Activated CD8-positive, alpha-beta T cell treated with anti-CD3 and anti-CD28 coated beads for 36 hours (primary cell): Measurements from ENCODE around the gene TBC1D32. TPM values are rescaled to one million over a fixed set of nuclear protein-coding genes. Genes with fewer than 3 reads are reported as not detected.
"Not testable (repeated sequence)": the region's sequence is repeated elsewhere in the genome, so short reads cannot be mapped to it uniquely, and the experiment has no call there.

Experiments
- ATAC-seq: fragments of 200-7000 bp; cut with Tn5 transposase; one replicate; pipeline ENCODE4 v1.10.0; 2021; ENCODE audit warnings: mild to moderate bottlenecking, moderate library complexity
- CTCF ChIA-PET: fragments of 350-600 bp; sonication (Branson Sonifier 250); formaldehyde crosslinking; loops from one replicate; lab custom pipeline; 2021; ENCODE audit warnings: antibody characterized with exemption; lab: Charles Lee
- POLR2A ChIA-PET: fragments of 350-600 bp; sonication (Branson Sonifier 250); formaldehyde crosslinking; loops from one replicate; lab custom pipeline; 2021; ENCODE audit warnings: antibody characterized with exemption; lab: Charles Lee
- DNase-seq: peaks from one replicate; pipeline ENCODE4 v3.0.0-alpha.2; 2020
- H3K27ac Mint-ChIP-seq: one replicate; pipeline ENCODE4 v1.8.0; 2021; ENCODE audit warnings: mild to moderate bottlenecking, mixed read lengths
- H3K27me3 Mint-ChIP-seq: one replicate; pipeline ENCODE4 v1.8.0; 2021; ENCODE audit warnings: mixed read lengths
- H3K36me3 Mint-ChIP-seq: one replicate; pipeline ENCODE4 v1.8.0; 2021; ENCODE audit warnings: low read depth, mixed read lengths
- H3K4me1 Mint-ChIP-seq: one replicate; pipeline ENCODE4 v1.8.0; 2021; ENCODE audit warnings: low read depth, mixed read lengths
- H3K4me3 Mint-ChIP-seq: one replicate; pipeline ENCODE4 v1.8.0; 2021; ENCODE audit warnings: mild to moderate bottlenecking, moderate library complexity, mixed read lengths
- H3K9me3 Mint-ChIP-seq: one replicate; pipeline ENCODE4 v1.8.0; 2021; ENCODE audit warnings: mixed read lengths
- CTCF ChIP-seq: fragments of 200-600 bp; IDR thresholded peaks from one replicate; pipeline ENCODE4 v1.8.0; 2022; ENCODE audit warnings: antibody characterized with exemption, mild to moderate bottlenecking
- intact Hi-C: fragments of 100-400 bp; cut with micrococcal nuclease; formaldehyde crosslinking; loops from one replicate; pipeline ENCODE4 v1.10.0; 2022
- total RNA-seq, 2 experiments: library from RNA; stranded (reverse); gene quantifications; one replicate each; pipeline ENCODE4 v1.2.3, GENCODE V29; 2021

TBC1D32 gene
- total RNA-seq, 2 experiments from 2014 or later = 8.1 to 10.4 TPM

GRCh38 chr6:121205569-121205968, 128.7 kb downstream of the TBC1D32 start:
- no peak for ATAC-seq
- no peak for TF ChIP-seq CTCF
- POLR2A ChIA-PET = no interaction called here
- H3K9me3 Mint-ChIP-seq = no peaks in the 10 kb centered on the region
- no peaks in the 10 kb centered on the region for H3K27me3 Mint-ChIP-seq
- intact Hi-C loops = no loop called here
- DNase-seq = no peak
- H3K4me1 Mint-ChIP-seq = no peaks in the 10 kb centered on the region
- H3K36me3 Mint-ChIP-seq = peaks cover 20% of the 10 kb centered on the region
- no peak overlapping the region for H3K4me3 Mint-ChIP-seq
- CTCF ChIA-PET = no interaction called here
- H3K27ac Mint-ChIP-seq = no peak overlapping the region

- Mint-ChIP-seq H3K36me3 (peaks cover 5% of the 10 kb centered on the region), H3K27me3 (no peaks in the 10 kb centered on the region), H3K27ac (no peak overlapping the region), H3K4me1 (no peaks in the 10 kb centered on the region), H3K9me3 (no peaks in the 10 kb centered on the region), H3K4me3 (no peak overlapping the region)
- DNase-seq (no peak), ATAC-seq (no peak)
- TF ChIP-seq CTCF = no peak
- intact Hi-C loops = no loop called here
- POLR2A ChIA-PET = no interaction called here
- CTCF ChIA-PET = no interaction called here
Measured at GRCh38 chr6:121201105-121201504, 133.2 kb downstream of the TBC1D32 start.

- CTCF ChIA-PET, H3K27ac Mint-ChIP-seq, ATAC-seq, H3K27me3 Mint-ChIP-seq, H3K9me3 Mint-ChIP-seq, DNase-seq, POLR2A ChIA-PET, H3K4me1 Mint-ChIP-seq, intact Hi-C loops, H3K4me3 Mint-ChIP-seq: not testable (repeated sequence)
- H3K36me3 Mint-ChIP-seq = peaks cover 10% of the 10 kb centered on the region
Measured at GRCh38 chr6:121196042-121196441, 138.2 kb downstream of the TBC1D32 start.

- intact Hi-C loops = no loop called here
- ATAC-seq (no peak), DNase-seq (no peak)
- Mint-ChIP-seq H3K36me3 (peaks cover 5% of the 10 kb centered on the region), H3K4me3 (no peak overlapping the region), H3K9me3 (no peaks in the 10 kb centered on the region), H3K27me3 (no peaks in the 10 kb centered on the region), H3K4me1 (no peaks in the 10 kb centered on the region), H3K27ac (no peak overlapping the region)
- ChIA-PET CTCF (no interaction called here), POLR2A (no interaction called here)
- TF ChIP-seq CTCF = no peak
Measured at GRCh38 chr6:121190122-121190521, 144.2 kb downstream of the TBC1D32 start.

- no peaks in the 10 kb centered on the region for H3K27me3 Mint-ChIP-seq
- intact Hi-C loops = no loop called here
- H3K27ac Mint-ChIP-seq = no peak overlapping the region
- ChIA-PET POLR2A (no interaction called here), CTCF (no interaction called here)
- H3K4me3 Mint-ChIP-seq = no peak overlapping the region
- TF ChIP-seq CTCF = no peak
- DNase-seq = no peak
- H3K9me3 Mint-ChIP-seq = no peaks in the 10 kb centered on the region
- H3K4me1 Mint-ChIP-seq = no peaks in the 10 kb centered on the region
- no peak for ATAC-seq
- peaks cover 3% of the 10 kb centered on the region for H3K36me3 Mint-ChIP-seq
Measured at GRCh38 chr6:121188356-121188755, 145.9 kb downstream of the TBC1D32 start.

- ChIA-PET CTCF (no interaction called here), POLR2A (no interaction called here)
- no peak overlapping the region for H3K4me3 Mint-ChIP-seq
- no peak for DNase-seq
- peaks cover 6% of the 10 kb centered on the region for H3K36me3 Mint-ChIP-seq
- TF ChIP-seq CTCF = no peak
- H3K4me1 Mint-ChIP-seq = no peaks in the 10 kb centered on the region
- intact Hi-C loops = no loop called here
- no peak for ATAC-seq
- no peaks in the 10 kb centered on the region for H3K27me3 Mint-ChIP-seq
- no peaks in the 10 kb centered on the region for H3K9me3 Mint-ChIP-seq
- no peak overlapping the region for H3K27ac Mint-ChIP-seq
Measured at GRCh38 chr6:121187833-121188200, 146.5 kb downstream of the TBC1D32 start.
